Smooth muscle cell (in vitro differentiated cells): ENCODE data around the gene KRTAP9-9. TPM values are rescaled to one million over a fixed set of nuclear protein-coding genes. Genes with fewer than 3 reads are reported as not detected.
"Not testable (repeated sequence)": the region's sequence is repeated elsewhere in the genome, so short reads cannot be mapped to it uniquely, and the experiment has no call there.

Source experiments
- DNase-seq: peaks from one replicate; lab custom pipeline; 2025; ENCODE audit not compliant: unreplicated experiment; lab: John Stamatoyannopoulos, UW
- H2AFZ ChIP-seq: fragments of 200-600 bp; sonication (generic); 2 replicates; pipeline ENCODE4 v1.6.0; 2016; ENCODE audit warnings: antibody characterized with exemption, low read depth, mild to moderate bottlenecking
- H3F3A ChIP-seq: fragments of 200-600 bp; sonication (generic); 2 replicates; pipeline ENCODE4 v1.6.0; 2017; ENCODE audit warnings: antibody characterized with exemption, low read depth
- H3K27ac ChIP-seq: fragments of 200-600 bp; sonication (generic); 2 replicates; pipeline ENCODE4 v1.5.1; 2016; ENCODE audit warnings: low read depth, mild to moderate bottlenecking
- H3K27me3 ChIP-seq: fragments of 200-600 bp; sonication (generic); 2 replicates; pipeline ENCODE4 v1.6.1; 2016; ENCODE audit warnings: low read depth, mild to moderate bottlenecking
- H3K36me3 ChIP-seq: fragments of 200-600 bp; sonication (generic); 2 replicates; pipeline ENCODE4 v1.5.1; 2016; ENCODE audit warnings: low read depth
- H3K4me1 ChIP-seq: fragments of 200-600 bp; sonication (generic); 2 replicates; pipeline ENCODE4 v1.5.1; 2016; ENCODE audit warnings: low read depth
- H3K4me2 ChIP-seq: fragments of 200-600 bp; sonication (generic); 2 replicates; pipeline ENCODE4 v1.6.0; 2016; ENCODE audit warnings: mild to moderate bottlenecking
- H3K4me3 ChIP-seq: fragments of 200-600 bp; sonication (generic); 2 replicates; pipeline ENCODE4 v1.5.1; 2016; ENCODE audit warnings: mild to moderate bottlenecking
- H3K79me2 ChIP-seq: fragments of 200-600 bp; sonication (generic); 2 replicates; pipeline ENCODE4 v1.6.0; 2016; ENCODE audit warnings: low read depth, mild to moderate bottlenecking
- H3K9ac ChIP-seq: fragments of 200-600 bp; sonication (generic); 2 replicates; pipeline ENCODE4 v1.6.0; 2016; ENCODE audit warnings: low read depth
- H3K9me3 ChIP-seq: fragments of 200-600 bp; sonication (generic); replicated peaks from 2 replicates; pipeline ENCODE4 v1.5.1; 2016; ENCODE audit warnings: low read depth
- H4K20me1 ChIP-seq: fragments of 200-600 bp; sonication (generic); 2 replicates; pipeline ENCODE4 v1.6.0; 2016; ENCODE audit warnings: low read depth
- WGBS: methylation state at CpG from one replicate; pipeline ENCODE4 v1.1.7; 2016; ENCODE audit warnings: low lambda C conversion rate; 5-methylcytosine and 5-hydroxymethylcytosine counted together
- polyA plus RNA-seq: library from polyadenylated mRNA; unstranded; fragments of >200 nt; fragmentation: Nextera tagmentation; extraction: Ambion mirVana; gene quantifications from 2 replicates; pipeline ENCODE4 v1.2.1, GENCODE V29; 2016
- total RNA-seq: library from RNA; depleted of rRNA; stranded (reverse); fragments of >200 nt; gene quantifications from 2 replicates; pipeline ENCODE4 v1.2.3, GENCODE V29; 2014
- TF ChIP-seq, protein P1 (sequence below): fragments of 200-600 bp; sonication (generic); IDR thresholded peaks from 2 replicates; pipeline ENCODE4 v1.5.1; 2017; ENCODE audit warnings: borderline replicate concordance, mild to moderate bottlenecking, antibody characterized with exemption; ENCODE audit not compliant: insufficient read depth, poor library complexity, severe bottlenecking

Gene KRTAP9-9
- total and polyA plus RNA-seq, 2 experiments from 2014 or later = not detected

GRCh38 chr17:41231731-41232130 lies 23.5 kb upstream of the KRTAP9-9 start:
- Histone ChIP-seq H3K36me3 (no peaks in the 10 kb centered on the region), H3K4me3 (no peak overlapping the region), H3K9ac (no peak overlapping the region), H3K79me2 (no peaks in the 10 kb centered on the region), H3K27ac (no peak overlapping the region), H3K9me3 (no peaks in the 10 kb centered on the region), H3K27me3 (peaks cover 33% of the 10 kb centered on the region), H3K4me1 (no peaks in the 10 kb centered on the region), H2AFZ (no peak overlapping the region), H3F3A (no peaks in the 10 kb centered on the region), H3K4me2 (no peak overlapping the region), H4K20me1 (no peaks in the 10 kb centered on the region)
- TF ChIP-seq, protein P1, sequence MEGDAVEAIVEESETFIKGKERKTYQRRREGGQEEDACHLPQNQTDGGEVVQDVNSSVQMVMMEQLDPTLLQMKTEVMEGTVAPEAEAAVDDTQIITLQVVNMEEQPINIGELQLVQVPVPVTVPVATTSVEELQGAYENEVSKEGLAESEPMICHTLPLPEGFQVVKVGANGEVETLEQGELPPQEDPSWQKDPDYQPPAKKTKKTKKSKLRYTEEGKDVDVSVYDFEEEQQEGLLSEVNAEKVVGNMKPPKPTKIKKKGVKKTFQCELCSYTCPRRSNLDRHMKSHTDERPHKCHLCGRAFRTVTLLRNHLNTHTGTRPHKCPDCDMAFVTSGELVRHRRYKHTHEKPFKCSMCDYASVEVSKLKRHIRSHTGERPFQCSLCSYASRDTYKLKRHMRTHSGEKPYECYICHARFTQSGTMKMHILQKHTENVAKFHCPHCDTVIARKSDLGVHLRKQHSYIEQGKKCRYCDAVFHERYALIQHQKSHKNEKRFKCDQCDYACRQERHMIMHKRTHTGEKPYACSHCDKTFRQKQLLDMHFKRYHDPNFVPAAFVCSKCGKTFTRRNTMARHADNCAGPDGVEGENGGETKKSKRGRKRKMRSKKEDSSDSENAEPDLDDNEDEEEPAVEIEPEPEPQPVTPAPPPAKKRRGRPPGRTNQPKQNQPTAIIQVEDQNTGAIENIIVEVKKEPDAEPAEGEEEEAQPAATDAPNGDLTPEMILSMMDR = no peak
- no peak for DNase-seq
- WGBS = 82% methylated on average over 6 of the region's 6 CpGs

DNA sequence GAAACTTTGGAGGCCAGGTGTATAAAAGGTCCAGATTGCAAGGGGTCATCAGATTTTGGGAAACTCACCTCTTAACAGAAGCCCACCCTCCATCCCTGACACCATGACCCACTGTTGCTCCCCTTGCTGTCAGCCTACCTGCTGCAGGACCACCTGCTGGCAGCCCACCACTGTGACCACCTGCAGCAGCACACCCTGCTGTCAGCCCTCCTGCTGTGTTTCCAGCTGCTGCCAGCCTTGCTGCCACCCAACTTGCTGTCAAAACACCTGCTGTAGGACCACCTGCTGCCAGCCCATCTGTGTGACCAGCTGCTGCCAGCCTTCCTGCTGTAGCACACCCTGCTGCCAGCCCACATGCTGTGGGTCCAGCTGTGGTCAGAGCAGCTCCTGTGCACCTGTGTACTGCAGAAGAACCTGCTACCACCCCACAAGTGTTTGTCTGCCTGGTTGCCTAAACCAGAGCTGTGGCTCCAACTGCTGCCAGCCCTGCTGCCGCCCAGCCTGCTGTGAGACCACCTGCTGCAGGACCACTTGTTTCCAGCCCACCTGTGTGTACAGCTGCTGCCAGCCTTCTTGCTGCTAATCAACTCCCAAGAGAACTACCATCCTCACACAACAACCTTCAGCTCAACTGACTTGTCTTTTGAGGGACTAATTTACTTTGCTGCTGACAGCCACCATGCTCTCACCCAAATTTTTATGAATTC lies 22.6 kb upstream of the KRTAP9-9 start, which contains the start of gene KRTAP9-3:
Gene KRTAP9-3 (plus strand): TSS at position 51 of the 707 bp plus-strand sequence. CDS start 53 bp downstream, at position 104.
- WGBS = 75% methylated on average over 1 of the region's 1 CpG
- H3K9me3 ChIP-seq, H4K20me1 ChIP-seq, H3K36me3 ChIP-seq, H3K4me3 ChIP-seq, H3K4me2 ChIP-seq, H3F3A ChIP-seq, H3K4me1 ChIP-seq, H3K27ac ChIP-seq, DNase-seq, H3K79me2 ChIP-seq, H2AFZ ChIP-seq, H3K9ac ChIP-seq: not testable (repeated sequence)
- H3K27me3 ChIP-seq = peaks cover 33% of the 10 kb centered on the region

GRCh38 chr17:41237116-41237515 lies 18.1 kb upstream of the KRTAP9-9 start:
- H3K4me2 ChIP-seq, H4K20me1 ChIP-seq, H3F3A ChIP-seq, H3K9ac ChIP-seq, H3K4me3 ChIP-seq, H3K9me3 ChIP-seq, DNase-seq, H3K4me1 ChIP-seq, H2AFZ ChIP-seq, H3K79me2 ChIP-seq, H3K27ac ChIP-seq, H3K36me3 ChIP-seq: not testable (repeated sequence)
- H3K27me3 ChIP-seq = peaks cover 23% of the 10 kb centered on the region
- 73% methylated on average over 4 of the region's 4 CpGs for WGBS

DNA sequence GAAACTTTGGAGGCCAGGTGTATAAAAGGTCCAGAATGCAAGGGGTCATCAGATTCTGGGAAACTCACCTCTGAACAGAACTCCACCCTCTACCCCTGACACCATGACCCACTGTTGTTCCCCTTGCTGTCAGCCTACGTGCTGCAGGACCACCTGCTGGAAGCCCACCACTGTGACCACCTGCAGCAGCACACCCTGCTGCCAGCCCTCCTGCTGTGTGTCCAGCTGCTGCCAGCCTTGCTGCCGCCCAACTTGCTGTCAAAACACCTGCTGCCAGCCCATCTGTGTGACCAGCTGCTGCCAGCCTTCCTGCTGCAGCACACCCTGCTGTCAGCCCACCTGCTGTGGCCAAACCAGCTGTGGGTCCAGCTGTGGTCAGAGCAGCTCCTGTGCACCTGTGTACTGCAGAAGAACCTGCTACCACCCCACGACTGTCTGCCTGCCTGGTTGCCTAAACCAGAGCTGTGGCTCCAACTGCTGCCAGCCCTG lies 17.2 kb upstream of the KRTAP9-9 start, which contains the start of gene KRTAP9-8:
Gene KRTAP9-8 (plus strand): TSS at position 51 of the 489 bp plus-strand sequence. CDS start 53 bp downstream, at position 104.
- not testable (repeated sequence) for H3K79me2 ChIP-seq, H3K4me3 ChIP-seq, DNase-seq, H2AFZ ChIP-seq, H3K9ac ChIP-seq, H4K20me1 ChIP-seq, H3K27ac ChIP-seq, H3F3A ChIP-seq, H3K4me2 ChIP-seq, H3K4me1 ChIP-seq, H3K9me3 ChIP-seq, H3K36me3 ChIP-seq
- WGBS = 48% methylated on average over 3 of the region's 3 CpGs
- peaks cover 20% of the 10 kb centered on the region for H3K27me3 ChIP-seq

DNA sequence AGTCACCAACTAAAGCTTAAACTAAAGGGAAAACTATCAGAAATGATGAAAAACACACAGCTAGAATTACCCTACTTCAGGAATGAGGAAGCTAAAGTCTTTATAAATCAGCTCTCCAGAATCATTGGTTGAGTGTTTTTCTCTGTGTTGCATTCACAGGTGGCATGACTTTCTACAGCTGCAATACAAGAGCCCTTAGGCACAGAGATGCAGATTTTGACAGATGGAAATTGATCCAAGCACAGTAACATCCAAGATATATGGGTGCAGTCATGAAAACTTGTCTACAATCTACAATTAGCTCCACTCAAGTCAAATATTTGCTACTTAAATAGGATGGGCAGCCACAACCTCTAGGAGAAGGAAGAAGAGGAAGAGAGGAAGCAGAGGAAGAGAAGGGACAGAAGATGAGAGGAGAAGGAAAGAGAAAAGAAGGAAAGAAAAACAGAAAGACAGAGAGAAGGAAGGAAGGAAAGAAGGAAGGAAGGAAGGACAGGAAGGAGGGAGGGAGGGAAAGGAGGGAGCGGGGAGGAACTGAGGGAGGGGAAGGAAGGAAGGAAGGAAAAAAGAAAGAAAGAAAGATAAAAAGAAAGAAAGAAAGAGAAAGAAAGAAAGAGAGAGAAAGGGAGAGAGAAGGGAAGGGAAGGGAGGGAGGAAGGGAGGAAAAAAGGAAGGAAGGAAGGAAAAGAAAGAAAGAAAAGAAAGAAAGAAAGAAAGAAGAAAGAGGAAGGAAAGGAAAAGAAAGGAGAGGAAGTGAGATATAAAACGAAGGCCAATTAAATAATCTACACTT lies 8.0 kb upstream of the KRTAP9-9 start:
- H3K27ac ChIP-seq, DNase-seq, H3K4me3 ChIP-seq, H3K36me3 ChIP-seq, H3F3A ChIP-seq, H3K9ac ChIP-seq, H2AFZ ChIP-seq, H3K79me2 ChIP-seq, H3K4me1 ChIP-seq, H3K4me2 ChIP-seq, H3K9me3 ChIP-seq, H4K20me1 ChIP-seq: not testable (repeated sequence)
- H3K27me3 ChIP-seq = peaks cover 27% of the 10 kb centered on the region
- WGBS = 22% methylated on average over 2 of the region's 2 CpGs

GRCh38 chr17:41249637-41250240 lies 5.4 kb upstream of the KRTAP9-9 start, which contains the start of gene KRTAP9-4:
Gene KRTAP9-4, plus strand, starts transcription at chr17:41249687. Its CDS starts 34 bp downstream, at chr17:41249721.
- not testable (repeated sequence) for H2AFZ ChIP-seq, H3F3A ChIP-seq, DNase-seq, H3K36me3 ChIP-seq, H3K9me3 ChIP-seq, H3K9ac ChIP-seq, H4K20me1 ChIP-seq, H3K79me2 ChIP-seq, H3K4me1 ChIP-seq, H3K4me3 ChIP-seq, H3K4me2 ChIP-seq, H3K27ac ChIP-seq
- 92% methylated on average over 2 of the region's 2 CpGs for WGBS
- peaks cover 45% of the 10 kb centered on the region for H3K27me3 ChIP-seq
